ENCODE data around the gene PCDHGA6.

DNA sequence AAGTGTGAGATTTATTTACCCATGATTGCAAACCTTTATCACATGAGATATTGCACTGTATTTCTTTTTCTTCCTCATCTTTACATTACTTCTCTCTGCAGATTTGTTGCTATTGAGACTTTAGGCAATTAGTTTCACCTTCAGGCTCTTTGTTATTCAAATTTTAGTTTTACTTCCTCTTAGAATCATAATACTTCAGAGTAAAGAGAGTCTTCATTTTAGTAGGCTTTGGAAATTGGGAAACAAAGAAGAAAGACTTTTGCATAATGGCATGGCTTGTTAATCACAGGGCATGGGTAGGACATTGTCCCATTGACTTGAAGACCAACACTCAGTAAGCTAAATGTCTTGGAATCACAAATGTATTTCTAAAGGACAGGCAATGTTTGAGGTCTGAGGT lies 11.0 kb upstream of the PCDHGA6 start:
- TF ChIP-seq, protein P1, sequence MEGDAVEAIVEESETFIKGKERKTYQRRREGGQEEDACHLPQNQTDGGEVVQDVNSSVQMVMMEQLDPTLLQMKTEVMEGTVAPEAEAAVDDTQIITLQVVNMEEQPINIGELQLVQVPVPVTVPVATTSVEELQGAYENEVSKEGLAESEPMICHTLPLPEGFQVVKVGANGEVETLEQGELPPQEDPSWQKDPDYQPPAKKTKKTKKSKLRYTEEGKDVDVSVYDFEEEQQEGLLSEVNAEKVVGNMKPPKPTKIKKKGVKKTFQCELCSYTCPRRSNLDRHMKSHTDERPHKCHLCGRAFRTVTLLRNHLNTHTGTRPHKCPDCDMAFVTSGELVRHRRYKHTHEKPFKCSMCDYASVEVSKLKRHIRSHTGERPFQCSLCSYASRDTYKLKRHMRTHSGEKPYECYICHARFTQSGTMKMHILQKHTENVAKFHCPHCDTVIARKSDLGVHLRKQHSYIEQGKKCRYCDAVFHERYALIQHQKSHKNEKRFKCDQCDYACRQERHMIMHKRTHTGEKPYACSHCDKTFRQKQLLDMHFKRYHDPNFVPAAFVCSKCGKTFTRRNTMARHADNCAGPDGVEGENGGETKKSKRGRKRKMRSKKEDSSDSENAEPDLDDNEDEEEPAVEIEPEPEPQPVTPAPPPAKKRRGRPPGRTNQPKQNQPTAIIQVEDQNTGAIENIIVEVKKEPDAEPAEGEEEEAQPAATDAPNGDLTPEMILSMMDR (IDR thresholded peaks at IDR 0.05) = no peak
- TF ChIP-seq POLR2A (IDR thresholded peaks at IDR 0.05) = no peak

All from thyroid gland (tissue), 4 donors.